Measurements from ENCODE around the gene KIF26B.
"Not testable (repeated sequence)": the region's sequence is repeated elsewhere in the genome, so short reads cannot be mapped to it uniquely, and the experiment has no call there.

Gene KIF26B

GRCh38 chr1:245322673-245323072 is 167.9 kb downstream of the KIF26B start:
- no peak overlapping the region for H3K4me3 ChIP-seq (ENCODE audit: low read length)
- TF ChIP-seq ZNF274 (IDR thresholded peaks at IDR 0.05; ENCODE audit: low read depth, low read length) = no peak

DNA sequence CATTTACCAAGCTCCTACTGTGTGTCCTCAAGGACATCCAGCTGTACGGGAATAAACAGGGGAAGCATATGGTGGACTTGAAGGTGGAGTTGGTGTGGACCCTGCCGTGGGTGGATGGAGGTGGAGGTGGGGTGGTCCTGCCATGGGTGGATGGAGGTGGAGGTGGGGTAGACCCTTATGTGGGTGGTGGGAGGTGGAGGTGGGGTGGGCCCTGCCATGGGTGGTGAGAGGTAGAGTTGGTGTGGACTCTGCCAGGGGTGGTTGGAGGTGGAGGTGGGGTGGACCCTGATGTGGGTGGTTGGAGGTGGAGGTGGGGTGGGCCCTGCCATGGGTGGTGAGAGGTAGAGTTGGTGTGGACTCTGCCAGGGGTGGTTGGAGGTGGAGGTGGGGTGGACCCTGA is 169.0 kb downstream of the KIF26B start:
- not testable (repeated sequence) for H3K4me3 ChIP-seq (ENCODE audit: low read length)

DNA sequence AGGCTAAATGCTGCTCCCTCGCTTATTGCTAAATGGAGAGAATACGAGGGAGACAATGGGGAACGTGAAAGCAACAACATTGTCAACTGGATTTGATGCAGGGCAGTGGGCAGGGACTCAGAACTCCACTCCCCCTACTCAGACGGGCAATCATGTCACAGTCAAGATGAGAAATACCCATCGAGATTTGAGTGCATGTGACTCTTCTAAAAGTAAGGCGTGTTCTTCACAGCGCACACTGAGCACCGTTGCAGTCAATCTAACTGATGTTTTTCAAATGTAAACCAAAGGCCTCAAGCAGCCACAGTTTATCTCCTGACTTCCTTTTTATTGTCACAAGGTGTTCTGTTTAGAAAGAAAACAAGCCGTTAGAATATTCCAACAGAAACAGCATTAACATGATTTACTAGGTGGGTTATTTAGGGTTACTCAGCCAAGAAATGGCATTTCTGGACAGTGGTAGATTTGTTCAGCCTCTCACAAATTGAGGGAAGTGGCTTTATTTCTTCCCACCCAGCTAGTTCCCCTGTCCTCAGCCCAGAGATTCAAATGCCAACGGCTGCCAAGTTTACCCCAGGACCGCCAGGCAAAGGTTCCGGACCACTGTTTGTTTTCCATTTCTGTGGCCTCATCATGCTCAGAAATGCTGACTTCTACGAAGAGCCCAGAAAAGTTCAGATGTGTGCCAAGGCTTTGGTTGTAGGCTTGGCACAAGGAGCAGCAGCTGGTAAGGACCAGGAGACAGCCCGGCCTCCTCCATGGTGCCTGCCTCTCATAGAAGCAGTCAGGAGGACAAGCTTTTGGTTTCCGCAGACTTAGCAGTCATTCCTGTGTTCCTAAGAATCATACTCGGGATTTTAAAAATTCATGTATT is 171.4 kb downstream of the KIF26B start:
- H3K4me3 ChIP-seq (ENCODE audit: low read length) = no peak overlapping the region
- no peak for TF ChIP-seq ZNF274 (IDR thresholded peaks at IDR 0.05; ENCODE audit: low read depth, low read length)

- H3K4me3 ChIP-seq (ENCODE audit: low read length) = no peak overlapping the region
- no peak for TF ChIP-seq ZNF274 (IDR thresholded peaks at IDR 0.05; ENCODE audit: low read depth, low read length)
These were observed 172.6 kb downstream of the KIF26B start for GRCh38 chr1:245327360-245327759.

DNA sequence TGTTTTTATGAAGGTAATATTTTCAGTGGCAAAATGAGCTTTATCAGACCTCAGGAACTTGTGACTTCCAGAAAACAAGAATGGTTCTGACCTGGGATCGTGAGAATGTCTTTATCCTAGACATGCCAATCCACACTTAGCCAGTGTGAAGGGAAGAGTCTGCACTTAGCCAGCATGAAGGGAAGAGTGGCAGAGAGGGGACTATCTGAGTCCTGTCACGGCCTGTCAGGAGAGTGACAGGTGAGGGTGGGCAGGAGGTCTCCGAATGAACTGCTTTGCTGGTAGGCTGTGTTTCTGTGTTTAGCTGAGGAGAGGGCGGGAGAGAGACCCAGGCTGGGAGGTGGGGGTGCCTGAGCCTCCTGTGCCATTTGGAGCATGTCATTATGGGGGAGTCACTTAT is 173.1 kb downstream of the KIF26B start:
- no peak overlapping the region for H3K4me3 ChIP-seq (ENCODE audit: low read length)
- no peak for TF ChIP-seq ZNF274 (IDR thresholded peaks at IDR 0.05; ENCODE audit: low read depth, low read length)

DNA sequence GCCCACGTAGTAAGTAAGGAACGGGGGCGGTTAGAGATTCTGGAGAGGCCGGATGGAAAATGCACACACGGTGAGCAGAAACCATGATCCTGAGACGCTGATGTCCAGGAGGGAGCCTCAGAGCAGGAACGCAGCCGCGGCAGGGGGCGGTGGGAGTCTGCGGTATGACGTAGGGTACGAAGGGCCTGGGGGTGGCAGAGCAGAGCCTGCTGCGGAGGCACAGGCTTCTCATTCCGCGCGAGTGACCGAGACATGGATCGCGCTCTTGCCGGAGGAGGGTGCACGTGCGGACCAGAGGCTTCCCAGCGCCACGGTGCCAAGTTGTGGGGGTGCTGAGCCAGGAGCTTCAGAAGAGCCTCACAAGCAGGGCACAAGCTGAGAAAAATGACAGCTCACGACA is 176.2 kb downstream of the KIF26B start:
- no peak for TF ChIP-seq ZNF274 (IDR thresholded peaks at IDR 0.05; ENCODE audit: low read depth, low read length)
- H3K4me3 ChIP-seq (ENCODE audit: low read length) = no peak overlapping the region

- no peak overlapping the region for H3K4me3 ChIP-seq (ENCODE audit: low read length)
- TF ChIP-seq ZNF274 (IDR thresholded peaks at IDR 0.05; ENCODE audit: low read depth, low read length) = no peak
These were observed 177.3 kb downstream of the KIF26B start for GRCh38 chr1:245332085-245332484.

DNA sequence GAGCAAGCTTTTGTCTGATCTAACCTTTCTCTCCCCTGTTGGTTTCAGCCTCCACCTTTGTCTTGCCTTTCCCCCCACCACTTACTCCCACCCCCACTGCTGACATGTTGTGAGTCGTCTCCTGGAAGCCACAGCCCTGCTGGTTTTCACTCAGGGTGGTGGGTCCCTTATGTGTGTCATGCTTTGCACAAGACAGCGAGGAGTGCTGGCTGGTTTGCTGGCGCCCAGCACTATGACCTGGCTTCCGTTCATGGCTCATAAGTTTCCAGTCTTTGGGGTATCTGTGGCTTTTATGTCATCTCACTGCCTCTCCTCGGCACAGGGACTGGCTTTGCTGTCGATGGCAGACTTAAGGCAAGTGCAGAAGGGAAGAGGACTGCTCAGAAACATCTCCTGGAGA is 177.7 kb downstream of the KIF26B start:
- TF ChIP-seq ZNF274 (IDR thresholded peaks at IDR 0.05; ENCODE audit: low read depth, low read length) = no peak
- H3K4me3 ChIP-seq (ENCODE audit: low read length) = no peak overlapping the region

- no peak overlapping the region for H3K4me3 ChIP-seq (ENCODE audit: low read length)
- no peak for TF ChIP-seq ZNF274 (IDR thresholded peaks at IDR 0.05; ENCODE audit: low read depth, low read length)
These were observed 179.4 kb downstream of the KIF26B start for GRCh38 chr1:245334235-245334634.

DNA sequence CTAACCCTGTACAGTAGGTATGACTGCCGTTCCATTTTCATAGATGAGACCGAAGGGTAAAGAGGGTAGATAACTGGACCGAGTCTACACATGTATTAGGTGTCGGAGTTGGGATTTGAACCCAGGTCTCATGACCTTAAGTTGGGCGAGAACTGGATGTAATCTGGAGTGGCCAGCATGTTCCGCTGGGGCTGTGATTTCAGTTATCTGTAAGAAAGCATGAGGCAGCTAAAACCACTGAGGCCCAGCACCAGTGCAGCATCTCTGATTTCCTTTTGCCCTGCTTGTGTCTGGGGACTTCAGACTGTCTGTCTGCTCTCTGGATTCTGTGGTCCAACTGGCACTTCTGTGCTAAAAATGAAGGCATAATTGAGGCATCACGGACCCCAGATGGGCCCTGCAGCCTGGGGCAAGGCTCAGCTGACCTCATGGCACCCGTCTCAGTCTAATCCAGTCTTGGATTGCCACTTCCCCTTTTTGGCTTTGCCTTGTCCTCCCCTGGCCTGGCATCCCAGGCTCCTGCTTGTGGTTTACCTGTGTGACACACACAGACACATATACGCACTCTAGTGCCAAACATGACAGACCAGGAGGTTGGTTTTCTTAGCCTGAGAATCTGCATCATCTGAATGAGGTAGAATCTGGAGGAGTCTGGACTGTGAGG is 180.2 kb downstream of the KIF26B start:
- TF ChIP-seq ZNF274 (IDR thresholded peaks at IDR 0.05; ENCODE audit: low read depth, low read length) = no peak
- no peak overlapping the region for H3K4me3 ChIP-seq (ENCODE audit: low read length)

DNA sequence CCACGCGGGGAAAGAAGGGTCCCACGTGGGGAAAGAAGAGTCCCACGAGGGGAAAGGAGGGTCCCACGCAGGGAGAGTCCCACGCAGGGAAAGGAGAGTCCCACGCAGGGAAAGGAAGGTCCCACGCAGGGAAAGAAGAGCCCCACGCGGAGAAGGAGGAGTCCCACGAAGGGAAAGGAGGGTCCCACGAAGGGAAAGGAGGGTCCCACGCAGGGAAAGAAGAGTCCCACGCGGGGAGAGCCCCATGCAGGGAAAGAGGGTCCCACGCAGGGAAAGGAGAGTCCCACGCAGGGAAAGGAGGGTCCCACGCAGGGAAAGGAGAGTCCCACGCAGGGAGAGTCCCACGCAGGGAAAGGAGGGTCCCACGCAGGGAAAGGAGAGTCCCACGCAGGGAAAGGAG is 180.9 kb downstream of the KIF26B start:
- H3K4me3 ChIP-seq (ENCODE audit: low read length) = not testable (repeated sequence)

GRCh38 chr1:245336149-245336983 is 181.6 kb downstream of the KIF26B start:
- H3K4me3 ChIP-seq (ENCODE audit: low read length) = no peak overlapping the region

GRCh38 chr1:245336984-245337355 is 182.2 kb downstream of the KIF26B start:
- not testable (repeated sequence) for H3K4me3 ChIP-seq (ENCODE audit: low read length)

More at GRCh38 chr1:245336149-245336983, 181.6 kb downstream of the KIF26B start:
- no peak for TF ChIP-seq ZNF274 (IDR thresholded peaks at IDR 0.05; ENCODE audit: low read depth, low read length)

- no peak for TF ChIP-seq ZNF274 (IDR thresholded peaks at IDR 0.05; ENCODE audit: low read depth, low read length)
- H3K4me3 ChIP-seq (ENCODE audit: low read length) = no peak overlapping the region
These were observed 183.2 kb downstream of the KIF26B start for GRCh38 chr1:245337829-245338484.

Data from GM08714 (cell line).